Right renal cortex interstitium (tissue), 3 donors: ENCODE results near the gene MYOM3. TPM values are rescaled to one million over a fixed set of nuclear protein-coding genes. Genes with fewer than 3 reads are reported as not detected.

Source experiments
- DNase-seq, 3 donors: peaks; one replicate each; pipeline ENCODE4 v3.0.0-alpha.2; 2013; ENCODE audit warnings: low read depth in 3 of 3, low spot score in 2 of 3
- polyA plus RNA-seq, 3 donors: library from polyadenylated mRNA; unstranded; fragments of 120-200 nt; gene quantifications; one replicate each; pipeline ENCODE4 v1.2.1, GENCODE V29; 2013; ENCODE audit not compliant: insufficient read length in 3 of 3

Gene MYOM3
- 10 to 100 TPM; 23.6 to 27.5 (median 25.5) TPM for polyA plus RNA-seq

GRCh38 chr1:24111996-24112779 lies at the start of gene MYOM3:
Gene MYOM3 (minus strand): TSS chr1:24112135. CDS start chr1:24108636, 3,499 bp downstream.
- no peak for DNase-seq

- DNase-seq = no peak
These were observed 49.3 kb upstream of the MYOM3 start for GRCh38 chr1:24161270-24161669.

- DNase-seq = no peak
These were observed 47.4 kb upstream of the MYOM3 start for GRCh38 chr1:24159366-24159765.

- DNase-seq = no peak
These were observed 46.1 kb upstream of the MYOM3 start for GRCh38 chr1:24157918-24158481.

- no peak for DNase-seq
These were observed 44.8 kb upstream of the MYOM3 start for GRCh38 chr1:24156542-24157260.

- no peak for DNase-seq
These were observed 43.3 kb upstream of the MYOM3 start for GRCh38 chr1:24155011-24155782.

- no peak for DNase-seq
These were observed 42.3 kb upstream of the MYOM3 start for GRCh38 chr1:24154215-24154614.

- DNase-seq = no peak
These were observed 40.9 kb upstream of the MYOM3 start for GRCh38 chr1:24152631-24153494.

GRCh38 chr1:24151175-24151533 lies 39.2 kb upstream of the MYOM3 start:
- peak; percentile 40 to 66 (median 65) for DNase-seq

- DNase-seq = peak; percentile 63 to 80 (median 78)
These were observed 38.6 kb upstream of the MYOM3 start for GRCh38 chr1:24150234-24151174.

- no peak for DNase-seq
These were observed 37.9 kb upstream of the MYOM3 start for GRCh38 chr1:24149866-24150233.

- no peak for DNase-seq
These were observed 35.9 kb upstream of the MYOM3 start for GRCh38 chr1:24147816-24148215.

GRCh38 chr1:24147194-24147593 lies 35.3 kb upstream of the MYOM3 start:
- no peak for DNase-seq

- DNase-seq = no peak
These were observed 30.9 kb upstream of the MYOM3 start, which contains the start of gene IL22RA1 for GRCh38 chr1:24142546-24143534. Gene IL22RA1 (minus strand): TSS chr1:24143140. CDS start chr1:24143082, 58 bp downstream.

GRCh38 chr1:24141311-24141997 lies 29.5 kb upstream of the MYOM3 start:
- no peak for DNase-seq

GRCh38 chr1:24140741-24141181 lies 28.8 kb upstream of the MYOM3 start:
- DNase-seq = no peak

GRCh38 chr1:24139841-24140425 lies 28.0 kb upstream of the MYOM3 start:
- DNase-seq = no peak
